ENCODE measurements around the gene CENPL. TPM values are rescaled to one million over a fixed set of nuclear protein-coding genes. Genes with fewer than 3 reads are reported as not detected.
"Not testable (repeated sequence)": the region's sequence is repeated elsewhere in the genome, so short reads cannot be mapped to it uniquely, and the experiment has no call there.

The CENPL gene
- total and polyA plus RNA-seq, 2 experiments from 2014 or later, result 4.9 to 10.9 TPM

- no peak for TF ChIP-seq CTCF (IDR thresholded peaks at IDR 0.05; ENCODE audit: low read depth, low read length)
- H3K36me3 ChIP-seq, result peaks cover 39% of the 10 kb centered on the region
- H3K27me3 ChIP-seq, result no peaks in the 10 kb centered on the region
- no peaks in the 10 kb centered on the region for H3K9me3 ChIP-seq (ENCODE audit: low read depth)
- peaks cover 4% of the 10 kb centered on the region for H3K4me1 ChIP-seq (ENCODE audit: low read depth)
- H3K4me3 ChIP-seq, result no peak overlapping the region
- peak in 1 of 2 donors; percentile 1 for DNase-seq (ENCODE audit: low read depth in 1 of 2, low spot score in 1 of 2)
- H3K27ac ChIP-seq, result peak overlapping the region; percentile 41
Measured at GRCh38 chr1:173779936-173780335, 44.7 kb downstream of the CENPL start.

GRCh38 chr1:173775578-173776226 lies 49.0 kb downstream of the CENPL start:
- Histone ChIP-seq H3K27me3 (no peaks in the 10 kb centered on the region), H3K27ac (no peak overlapping the region), H3K4me1 (ENCODE audit: low read depth) (peaks cover 4% of the 10 kb centered on the region), H3K9me3 (ENCODE audit: low read depth) (no peaks in the 10 kb centered on the region), H3K36me3 (peaks cover 18% of the 10 kb centered on the region), H3K4me3 (no peak overlapping the region)
- no peak for DNase-seq (ENCODE audit: low read depth in 1 of 2, low spot score in 1 of 2)
- no peak for TF ChIP-seq CTCF (IDR thresholded peaks at IDR 0.05; ENCODE audit: low read depth, low read length)

- TF ChIP-seq CTCF (IDR thresholded peaks at IDR 0.05; ENCODE audit: low read depth, low read length), result no peak
- Histone ChIP-seq H3K4me3 (no peak overlapping the region), H3K27me3 (no peaks in the 10 kb centered on the region), H3K4me1 (ENCODE audit: low read depth) (no peaks in the 10 kb centered on the region), H3K9me3 (ENCODE audit: low read depth) (no peaks in the 10 kb centered on the region), H3K36me3 (peaks cover 20% of the 10 kb centered on the region), H3K27ac (no peak overlapping the region)
- DNase-seq (ENCODE audit: low read depth in 1 of 2, low spot score in 1 of 2), result no peak
Measured at GRCh38 chr1:173771560-173771959, 53.1 kb downstream of the CENPL start.

- not testable (repeated sequence) for H3K27me3 ChIP-seq; DNase-seq (ENCODE audit: low read depth in 1 of 2, low spot score in 1 of 2); H3K27ac ChIP-seq; H3K9me3 ChIP-seq (ENCODE audit: low read depth); H3K4me3 ChIP-seq; H3K4me1 ChIP-seq (ENCODE audit: low read depth)
- H3K36me3 ChIP-seq, result peaks cover 17% of the 10 kb centered on the region
Measured at GRCh38 chr1:173770330-173770729, 54.4 kb downstream of the CENPL start.

- Histone ChIP-seq H3K9me3 (ENCODE audit: low read depth) (no peaks in the 10 kb centered on the region), H3K27me3 (no peaks in the 10 kb centered on the region), H3K4me3 (no peak overlapping the region), H3K4me1 (ENCODE audit: low read depth) (no peaks in the 10 kb centered on the region), H3K27ac (no peak overlapping the region), H3K36me3 (peaks cover 6% of the 10 kb centered on the region)
- DNase-seq (ENCODE audit: low read depth in 1 of 2, low spot score in 1 of 2), result no peak
- no peak for TF ChIP-seq CTCF (IDR thresholded peaks at IDR 0.05; ENCODE audit: low read depth, low read length)
Measured at GRCh38 chr1:173768827-173769226, 55.9 kb downstream of the CENPL start.

- no peaks in the 10 kb centered on the region for H3K9me3 ChIP-seq (ENCODE audit: low read depth)
- DNase-seq (ENCODE audit: low read depth in 1 of 2, low spot score in 1 of 2), result no peak
- no peaks in the 10 kb centered on the region for H3K4me1 ChIP-seq (ENCODE audit: low read depth)
Measured at GRCh38 chr1:173768206-173768605, 56.5 kb downstream of the CENPL start.

GRCh38 chr1:173764331-173764730 lies 60.4 kb downstream of the CENPL start:
- not testable (repeated sequence) for DNase-seq (ENCODE audit: low read depth in 1 of 2, low spot score in 1 of 2); H3K4me1 ChIP-seq (ENCODE audit: low read depth); H3K27ac ChIP-seq; H3K27me3 ChIP-seq; H3K4me3 ChIP-seq; H3K36me3 ChIP-seq; H3K9me3 ChIP-seq (ENCODE audit: low read depth)

More at GRCh38 chr1:173768206-173768605, 56.5 kb downstream of the CENPL start:
- Histone ChIP-seq H3K27me3 (no peaks in the 10 kb centered on the region), H3K36me3 (peaks cover 6% of the 10 kb centered on the region), H3K27ac (no peak overlapping the region), H3K4me3 (no peak overlapping the region)
- no peak for TF ChIP-seq CTCF (IDR thresholded peaks at IDR 0.05; ENCODE audit: low read depth, low read length)

Data from cardiac muscle cell (in vitro differentiated cells and primary cell).